ENCODE results near the gene TEX38.

Gene TEX38

DNA sequence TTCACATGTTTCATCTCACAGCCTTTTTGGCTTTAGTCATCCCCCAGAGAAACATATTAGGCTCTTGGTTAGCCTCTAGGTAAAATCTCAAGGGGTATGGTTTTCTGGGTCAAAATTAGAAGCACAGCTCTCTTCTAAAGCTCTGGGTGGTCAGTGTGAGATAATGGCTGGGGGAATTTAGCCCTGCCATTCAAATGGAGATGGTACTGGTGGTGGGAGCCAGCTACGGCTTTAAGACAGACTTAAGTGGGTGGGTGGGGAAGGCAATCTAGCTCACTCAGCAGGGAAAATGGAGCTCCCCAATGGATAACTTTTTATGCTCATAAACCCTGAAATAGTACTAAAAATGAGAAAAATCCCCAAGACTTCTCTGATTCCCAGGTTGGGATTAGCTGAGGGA is 5.7 kb downstream of the TEX38 start:
- TF ChIP-seq, protein P1, sequence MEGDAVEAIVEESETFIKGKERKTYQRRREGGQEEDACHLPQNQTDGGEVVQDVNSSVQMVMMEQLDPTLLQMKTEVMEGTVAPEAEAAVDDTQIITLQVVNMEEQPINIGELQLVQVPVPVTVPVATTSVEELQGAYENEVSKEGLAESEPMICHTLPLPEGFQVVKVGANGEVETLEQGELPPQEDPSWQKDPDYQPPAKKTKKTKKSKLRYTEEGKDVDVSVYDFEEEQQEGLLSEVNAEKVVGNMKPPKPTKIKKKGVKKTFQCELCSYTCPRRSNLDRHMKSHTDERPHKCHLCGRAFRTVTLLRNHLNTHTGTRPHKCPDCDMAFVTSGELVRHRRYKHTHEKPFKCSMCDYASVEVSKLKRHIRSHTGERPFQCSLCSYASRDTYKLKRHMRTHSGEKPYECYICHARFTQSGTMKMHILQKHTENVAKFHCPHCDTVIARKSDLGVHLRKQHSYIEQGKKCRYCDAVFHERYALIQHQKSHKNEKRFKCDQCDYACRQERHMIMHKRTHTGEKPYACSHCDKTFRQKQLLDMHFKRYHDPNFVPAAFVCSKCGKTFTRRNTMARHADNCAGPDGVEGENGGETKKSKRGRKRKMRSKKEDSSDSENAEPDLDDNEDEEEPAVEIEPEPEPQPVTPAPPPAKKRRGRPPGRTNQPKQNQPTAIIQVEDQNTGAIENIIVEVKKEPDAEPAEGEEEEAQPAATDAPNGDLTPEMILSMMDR (IDR thresholded peaks at IDR 0.05; ENCODE audit: borderline replicate concordance, insufficient read depth, low read depth, low read length) = no peak
- H3K4me3 ChIP-seq (ENCODE audit: low read depth, low read length) = no peak overlapping the region

DNA sequence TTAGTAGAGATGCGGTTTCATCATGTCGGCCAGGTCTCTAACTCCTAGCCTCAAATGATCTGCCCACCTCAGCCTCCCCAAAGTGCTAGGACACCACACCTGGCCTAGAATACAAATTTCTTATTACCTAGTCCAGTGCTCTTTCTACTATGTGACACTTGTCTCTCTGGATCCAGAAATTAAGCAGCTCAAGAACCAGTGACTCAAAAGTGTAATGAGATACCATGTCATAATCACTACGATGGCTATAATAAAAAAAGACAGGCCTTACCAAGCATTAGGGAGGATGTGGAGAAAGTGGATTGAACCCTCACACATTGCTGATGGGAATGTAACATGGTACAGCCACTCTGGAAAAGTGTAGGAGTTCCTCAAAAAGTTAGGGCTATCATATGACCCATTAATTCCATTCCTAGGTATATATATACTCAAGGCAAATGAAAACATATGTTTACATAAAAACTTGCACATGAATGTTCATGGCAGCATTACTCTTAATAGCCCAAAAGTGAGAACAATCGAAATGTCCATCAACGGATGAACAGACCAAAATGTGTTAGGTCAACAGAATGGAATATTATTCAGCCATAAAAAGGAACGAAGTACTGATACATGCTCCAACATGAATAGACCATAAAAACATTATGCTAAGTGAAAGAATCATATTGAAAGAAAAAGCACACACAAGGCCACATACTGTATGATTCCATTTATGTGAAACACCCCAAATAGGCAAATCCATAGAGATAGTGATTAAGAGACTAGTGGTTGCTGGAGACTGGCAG is 8.3 kb downstream of the TEX38 start:
- TF ChIP-seq, protein P1 (IDR thresholded peaks at IDR 0.05; ENCODE audit: borderline replicate concordance, insufficient read depth, low read depth, low read length) = no peak
- H3K4me3 ChIP-seq (ENCODE audit: low read depth, low read length) = no peak overlapping the region

DNA sequence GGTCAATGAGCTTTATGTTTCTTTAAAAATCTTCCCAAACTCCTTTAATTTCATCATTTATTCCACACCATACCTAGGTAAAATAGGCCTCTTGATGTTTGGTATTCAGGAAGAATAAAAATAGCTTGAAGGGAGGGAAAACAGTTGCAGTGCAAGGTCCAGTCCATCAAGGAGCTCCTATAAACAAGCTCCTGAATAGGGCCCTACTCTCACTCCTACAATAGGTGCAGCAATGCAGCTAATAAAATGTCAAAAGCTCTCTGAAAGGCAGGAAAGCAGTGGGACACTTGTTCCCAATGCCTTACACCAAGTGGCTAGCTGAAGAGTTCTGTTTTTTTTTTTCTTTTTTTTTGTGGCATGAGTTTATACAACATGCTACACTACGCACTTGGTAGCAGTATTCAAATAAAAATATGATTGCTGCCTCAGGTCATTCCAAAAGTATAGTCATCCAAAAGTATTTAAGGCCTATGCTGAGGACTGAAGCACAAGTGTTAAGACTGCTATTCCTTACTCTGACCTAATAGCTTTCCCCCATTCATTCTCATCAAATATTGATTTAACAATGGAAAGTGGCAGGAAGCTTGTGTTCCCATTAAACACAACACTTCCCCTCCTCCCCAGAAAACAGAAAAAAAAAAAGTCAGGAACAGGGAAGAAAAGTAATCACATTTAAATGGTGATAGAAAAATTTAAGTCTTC is 9.8 kb downstream of the TEX38 start:
- H3K4me3 ChIP-seq (ENCODE audit: low read depth, low read length) = no peak overlapping the region
- TF ChIP-seq, protein P1 (IDR thresholded peaks at IDR 0.05; ENCODE audit: borderline replicate concordance, insufficient read depth, low read depth, low read length) = no peak

DNA sequence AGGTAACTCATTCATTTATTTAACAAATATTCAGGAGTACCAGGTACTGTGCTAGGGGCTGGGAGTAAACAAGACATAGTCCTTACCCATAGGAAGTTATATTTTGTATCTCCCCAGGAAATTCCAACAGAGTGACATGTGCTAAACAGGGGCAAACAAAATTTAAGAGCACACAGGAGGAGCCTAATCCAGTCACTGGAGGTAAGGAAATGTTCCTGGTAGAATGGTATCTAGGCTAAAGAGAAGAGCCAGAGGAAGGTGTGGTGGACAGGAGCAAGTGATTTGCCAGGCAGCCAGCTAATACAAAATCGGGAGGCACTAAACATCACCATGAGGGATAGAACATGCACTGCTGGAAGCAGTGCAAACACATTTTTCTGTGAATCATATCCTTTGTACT is 10.4 kb downstream of the TEX38 start:
- TF ChIP-seq, protein P1 (IDR thresholded peaks at IDR 0.05; ENCODE audit: borderline replicate concordance, insufficient read depth, low read depth, low read length) = no peak
- no peak overlapping the region for H3K4me3 ChIP-seq (ENCODE audit: low read depth, low read length)

DNA sequence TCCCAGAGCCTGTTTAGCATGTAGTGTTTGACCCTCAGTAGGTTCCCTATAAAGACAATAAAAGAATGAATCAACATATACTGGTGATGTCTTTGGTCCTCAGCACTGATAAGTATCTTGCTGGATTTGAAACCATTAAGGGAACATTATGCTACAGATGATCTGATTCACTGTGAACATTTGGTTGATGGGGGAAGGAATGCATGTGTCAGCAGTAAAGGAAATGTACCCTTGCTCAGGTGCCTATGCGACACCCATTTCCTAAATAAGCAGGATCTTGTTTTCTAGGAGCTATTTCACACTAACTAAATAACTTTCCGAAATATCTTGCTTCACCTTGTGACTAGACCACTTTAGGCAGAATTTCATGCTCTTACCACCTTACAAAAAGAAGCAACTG is 13.0 kb downstream of the TEX38 start:
- TF ChIP-seq, protein P1 (IDR thresholded peaks at IDR 0.05; ENCODE audit: borderline replicate concordance, insufficient read depth, low read depth, low read length) = no peak

DNA sequence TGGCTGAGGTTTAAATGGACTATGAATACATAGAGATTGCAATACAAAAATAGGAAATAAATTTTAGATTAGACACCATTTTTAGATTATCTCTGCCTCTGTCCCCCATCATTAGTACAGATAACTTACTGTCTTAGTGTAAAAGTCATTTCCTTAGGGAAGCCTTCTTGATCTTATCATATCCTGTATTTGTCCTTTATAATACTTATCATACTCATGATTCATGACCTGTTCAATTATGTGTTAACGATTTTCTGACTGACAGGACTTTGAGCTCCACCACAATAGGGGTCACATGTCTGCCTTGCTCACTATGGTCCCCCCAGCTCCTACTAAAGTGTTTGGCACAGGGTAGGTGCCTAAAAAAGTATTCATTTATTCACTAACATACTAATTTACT is 14.6 kb downstream of the TEX38 start:
- TF ChIP-seq, protein P1 (IDR thresholded peaks at IDR 0.05; ENCODE audit: borderline replicate concordance, insufficient read depth, low read depth, low read length) = no peak
- no peak overlapping the region for H3K4me3 ChIP-seq (ENCODE audit: low read depth, low read length)

More for the DNA sequence above, 13.0 kb downstream of the TEX38 start:
- no peak overlapping the region for H3K4me3 ChIP-seq (ENCODE audit: low read depth, low read length)

Measured in GM12875 (cell line).